ENCODE measurements around the gene HLA-DPB1. TPM values are rescaled to one million over a fixed set of nuclear protein-coding genes. Genes with fewer than 3 reads are reported as not detected.
"Not testable (repeated sequence)": the region's sequence is repeated elsewhere in the genome, so short reads cannot be mapped to it uniquely, and the experiment has no call there.

Gene HLA-DPB1
- polyA plus RNA-seq (2013, experiment 1 of 2; ENCODE audit: insufficient read length), result 17.3 TPM
- polyA plus RNA-seq (2013, experiment 2 of 2; ENCODE audit: insufficient read length), result 7.3 TPM

DNA sequence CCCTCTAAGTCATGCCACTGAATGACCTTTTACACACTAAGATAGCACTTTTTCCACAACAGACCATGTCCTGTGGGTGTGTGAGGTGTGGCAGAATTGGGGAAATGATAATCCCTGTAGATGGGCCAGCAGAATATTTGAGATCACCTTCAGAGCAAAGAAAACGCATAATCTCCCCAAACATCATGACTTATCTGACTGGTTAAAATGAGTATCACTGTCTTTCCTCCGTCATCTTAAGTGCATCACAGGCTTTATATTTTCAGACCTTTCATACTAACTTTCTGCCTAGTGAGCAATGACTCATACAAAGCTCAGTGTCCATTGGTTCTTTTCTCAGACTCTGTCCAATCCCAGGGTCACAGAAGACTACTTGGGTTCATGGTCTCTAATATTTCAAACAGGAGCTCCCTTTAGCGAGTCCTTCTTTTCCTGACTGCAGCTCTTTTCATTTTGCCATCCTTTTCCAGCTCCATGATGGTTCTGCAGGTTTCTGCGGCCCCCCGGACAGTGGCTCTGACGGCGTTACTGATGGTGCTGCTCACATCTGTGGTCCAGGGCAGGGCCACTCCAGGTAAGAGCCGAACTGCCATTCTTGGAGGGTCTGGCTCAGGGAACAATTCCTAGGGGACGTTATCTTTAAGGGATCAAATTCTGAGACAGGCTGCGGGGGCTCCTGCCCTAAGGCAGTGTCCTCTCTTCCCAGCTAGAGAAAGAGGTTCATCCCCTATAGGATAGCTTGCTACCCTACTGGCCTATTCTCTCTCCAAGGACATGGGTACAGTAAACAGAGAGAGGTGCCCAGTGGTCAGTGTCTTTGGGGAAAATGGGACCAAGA, at the start of gene HLA-DPB1:
Gene HLA-DPB1, plus strand, starts transcription at position 423 of the 838 bp plus-strand sequence. Its CDS starts 52 bp downstream, at position 475.
- peak; percentile 65 for DNase-seq

DNA sequence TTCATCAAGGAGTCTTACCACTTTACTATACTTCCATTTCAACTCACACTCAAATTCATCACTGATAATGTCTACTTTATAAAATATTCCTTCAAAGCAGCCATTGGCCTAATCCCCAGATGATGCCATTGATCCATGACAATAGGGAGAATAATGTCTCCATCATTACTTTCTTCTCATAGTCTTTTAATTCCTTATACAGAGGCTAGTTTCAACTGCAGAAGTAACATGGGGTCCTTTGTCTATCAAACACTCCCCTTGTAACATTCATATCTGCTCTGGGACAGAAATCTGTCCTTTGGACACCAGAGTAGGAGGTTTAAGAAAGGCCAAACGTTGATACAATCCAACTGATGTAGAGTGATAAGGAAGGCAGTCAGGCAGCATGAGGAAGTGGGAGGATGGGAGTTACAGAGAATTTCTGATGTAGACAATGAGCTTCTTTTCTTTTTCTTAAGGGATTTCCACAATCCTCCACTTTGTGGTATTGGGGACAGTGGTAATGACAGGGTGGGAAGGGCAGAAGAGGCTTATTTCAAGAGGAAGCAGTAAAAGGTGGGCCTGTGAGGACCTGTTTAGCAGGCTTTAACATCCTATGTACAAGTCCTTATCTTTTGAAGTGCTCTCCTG, 47.5 kb upstream of the HLA-DPB1 start:
- DNase-seq, result no peak

DNA sequence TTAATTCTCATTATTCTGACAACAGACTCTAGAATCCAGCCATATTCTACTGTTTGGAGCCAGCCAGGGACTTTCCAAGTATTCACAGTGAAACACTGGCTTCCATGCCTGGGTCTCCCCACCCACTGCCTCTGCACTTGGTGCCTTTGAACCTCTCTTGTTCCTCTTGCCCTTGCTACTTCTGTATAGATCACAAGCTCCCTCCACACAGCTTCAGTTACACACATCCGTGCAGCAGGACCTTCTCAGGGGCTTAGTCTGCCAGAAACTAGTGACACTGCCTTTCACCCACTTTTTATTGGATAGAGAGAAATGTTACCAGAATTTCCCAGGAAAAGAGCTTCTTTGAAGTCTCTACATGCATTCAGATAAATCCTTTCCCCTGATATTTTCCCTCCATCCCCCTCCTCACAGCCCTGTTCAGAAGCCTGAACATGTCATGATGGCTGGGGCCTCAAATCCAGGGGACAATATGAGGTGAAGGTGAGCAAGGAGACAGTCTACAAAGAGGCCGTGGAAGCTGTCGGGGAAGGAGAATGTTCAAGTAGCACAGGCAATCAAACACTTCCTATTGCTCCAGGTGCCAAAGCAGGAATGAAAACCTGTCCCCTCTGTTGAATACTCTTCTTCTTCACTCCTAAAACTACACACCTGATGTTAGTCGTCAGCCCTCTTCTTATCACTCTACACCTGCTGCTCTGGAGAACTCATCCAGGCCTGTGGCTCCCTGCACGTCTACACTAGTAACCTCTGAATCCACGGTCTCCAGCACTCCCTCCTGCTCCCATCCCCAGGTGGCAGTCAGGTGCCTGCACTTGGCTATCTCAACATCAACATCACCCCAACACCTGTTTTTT, 46.2 kb upstream of the HLA-DPB1 start:
- no peak for DNase-seq

DNA sequence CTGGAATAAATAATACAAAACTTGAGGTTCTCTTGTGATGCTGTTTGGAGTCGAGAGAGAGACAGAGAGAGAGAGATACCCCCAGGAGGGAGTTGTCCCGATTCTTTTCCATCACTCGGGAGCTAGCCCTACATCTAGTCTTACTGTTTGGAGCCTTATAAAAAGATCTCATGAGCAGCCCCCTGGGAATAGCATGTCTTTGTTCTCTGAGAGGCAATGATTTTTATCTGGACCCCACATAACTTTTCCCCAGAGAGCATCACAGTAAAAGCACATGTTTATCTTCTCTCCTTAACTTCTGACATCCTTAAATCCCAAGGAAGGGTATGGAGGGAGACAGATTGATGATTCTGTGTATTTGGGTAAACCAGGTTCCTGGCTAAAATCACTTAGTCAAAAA, 45.5 kb upstream of the HLA-DPB1 start:
- DNase-seq, result no peak

DNA sequence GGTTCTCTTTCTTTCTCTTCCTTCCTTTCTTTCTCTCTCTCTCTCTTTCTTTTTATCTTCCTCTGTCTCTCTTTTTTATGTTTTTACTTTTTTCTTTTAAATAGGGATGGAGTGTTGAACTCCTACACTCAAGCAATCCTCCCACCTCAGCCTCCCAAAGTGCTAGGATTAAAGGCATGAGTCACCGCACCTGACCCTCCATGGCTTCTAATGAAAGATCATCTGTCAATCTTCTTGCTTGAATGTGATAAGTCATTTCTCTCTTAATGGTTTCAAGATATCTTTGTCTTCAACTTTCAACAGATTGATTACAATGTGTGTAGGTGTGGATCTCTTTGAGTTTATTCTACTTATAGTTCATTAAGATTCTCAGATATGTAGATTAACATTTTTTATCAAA, 41.2 kb upstream of the HLA-DPB1 start:
- no peak for DNase-seq

DNA sequence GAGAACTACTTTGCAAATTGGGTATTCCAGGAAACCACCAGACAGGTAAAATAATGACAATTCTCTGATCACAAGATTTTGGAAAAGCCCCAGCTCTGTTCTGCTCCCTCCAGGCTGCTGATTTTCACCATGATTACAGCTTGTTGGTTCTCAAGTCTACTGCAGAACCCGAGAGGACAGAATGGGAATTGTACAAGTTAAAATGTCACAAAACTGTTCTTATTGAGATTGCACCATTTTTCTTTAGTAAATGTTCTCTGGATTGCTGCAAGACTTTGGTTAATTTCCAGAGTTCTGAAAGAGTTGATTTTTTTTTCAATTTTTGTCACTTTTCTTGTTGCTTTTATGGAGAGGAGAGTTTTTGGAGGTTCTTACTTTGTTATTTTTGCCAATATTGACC, 39.3 kb upstream of the HLA-DPB1 start:
- DNase-seq, result no peak

DNA sequence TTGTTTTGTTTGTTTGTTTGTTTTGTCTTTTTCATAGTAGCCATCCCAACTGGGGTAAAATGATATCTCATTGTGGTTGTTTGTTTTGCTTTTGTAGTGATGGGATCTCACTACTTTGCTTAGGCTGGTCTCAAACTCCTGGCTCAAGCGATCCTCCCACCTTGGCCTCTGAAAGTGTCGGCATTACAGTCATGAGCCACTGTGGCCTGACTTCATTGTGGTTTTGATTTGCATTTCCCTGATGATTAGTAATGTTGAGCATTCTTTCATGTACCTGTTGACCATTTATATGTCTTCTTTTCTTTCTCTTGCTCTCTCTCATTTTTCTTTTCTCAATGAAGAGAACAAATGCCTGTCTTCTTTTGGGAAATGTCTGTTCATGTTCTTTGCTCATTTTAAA, 35.6 kb upstream of the HLA-DPB1 start:
- DNase-seq, result no peak

DNA sequence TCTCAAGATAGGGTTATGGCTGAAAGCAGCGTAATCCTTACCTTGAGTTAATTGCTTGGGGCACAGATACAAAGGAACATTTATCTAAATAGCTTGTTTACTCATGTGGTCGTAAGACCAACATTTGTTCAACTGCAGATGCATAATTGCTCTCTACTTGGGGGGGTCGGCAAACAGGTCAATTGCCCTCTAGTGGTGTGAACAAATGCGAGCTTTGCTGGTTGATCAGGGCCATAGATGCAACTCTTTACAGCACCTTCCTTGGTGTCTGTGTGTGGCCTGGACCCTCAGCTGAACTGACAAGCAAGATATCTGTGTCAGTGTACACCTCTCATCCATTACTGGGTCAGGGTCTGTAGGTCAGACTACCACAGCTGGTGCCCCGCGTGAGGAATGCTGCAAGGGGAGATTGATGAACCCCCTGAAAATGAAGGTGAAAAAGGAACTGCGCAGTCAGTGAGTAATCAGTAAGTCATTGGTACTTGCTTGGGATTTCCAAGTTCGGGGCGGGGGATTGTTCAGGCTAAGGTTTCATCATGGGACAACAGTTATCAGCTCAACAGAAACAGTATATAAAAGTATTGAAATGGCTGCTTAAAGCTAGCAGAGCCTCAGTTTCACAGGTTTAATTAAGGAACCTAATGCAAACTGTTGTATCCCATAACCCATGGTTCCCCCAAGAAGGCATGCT, 26.3 kb upstream of the HLA-DPB1 start:
- no peak for DNase-seq

DNA sequence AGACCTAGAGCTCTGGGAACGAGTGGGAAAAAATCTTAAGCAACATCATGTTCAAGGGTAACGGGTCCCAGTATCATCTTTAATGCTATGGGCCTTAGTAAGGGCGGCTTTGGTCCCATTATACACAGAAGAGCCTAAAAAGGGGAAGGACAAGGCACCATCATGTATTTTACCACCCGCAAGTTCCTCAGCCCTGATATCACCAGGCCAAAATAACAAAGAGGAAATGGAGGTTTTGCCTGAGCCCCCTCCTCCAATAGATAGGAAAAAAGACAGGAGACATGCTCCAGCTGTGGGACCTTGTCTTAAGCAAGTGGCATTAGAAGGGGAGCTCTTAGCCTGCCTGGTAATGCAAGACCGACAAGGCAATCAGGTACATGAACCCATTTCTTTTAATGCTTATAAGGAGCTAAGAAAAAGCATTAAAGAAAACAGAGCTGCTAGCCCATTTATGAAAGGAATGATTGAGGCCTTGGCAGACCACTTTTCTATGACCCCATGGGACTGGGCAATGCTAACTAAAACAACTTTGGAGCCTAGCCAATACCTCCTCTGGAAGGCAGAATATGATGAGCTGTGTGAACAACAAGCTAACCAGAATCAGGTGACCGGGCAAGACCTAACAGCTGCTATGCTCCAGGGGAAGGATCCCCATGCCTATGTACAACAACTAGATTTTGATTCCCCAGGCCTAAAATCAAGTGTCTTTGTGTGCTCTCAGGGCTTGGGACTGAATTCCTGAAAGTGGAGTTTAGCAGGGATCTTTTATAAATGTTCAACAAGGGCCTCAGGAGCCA, 25.6 kb upstream of the HLA-DPB1 start:
- no peak for DNase-seq

DNA sequence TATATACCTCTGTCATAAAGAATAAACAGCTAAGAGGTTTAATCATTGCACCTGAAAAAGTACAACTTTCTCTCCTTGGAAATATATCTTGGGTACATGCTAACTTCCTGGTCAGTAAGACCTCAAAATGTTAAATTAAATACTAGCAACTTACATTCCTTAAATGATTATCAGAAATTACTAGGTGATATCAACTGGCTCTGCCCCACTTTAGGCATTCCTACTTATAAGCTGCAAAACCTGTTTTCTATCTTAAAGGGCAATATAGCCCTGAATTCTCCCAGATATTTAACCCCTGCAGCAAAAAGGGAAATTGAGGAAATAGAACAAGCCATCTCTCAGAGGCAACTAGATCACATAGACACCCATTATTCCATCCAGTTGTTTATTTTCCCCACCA, 23.2 kb upstream of the HLA-DPB1 start:
- no peak for DNase-seq

DNA sequence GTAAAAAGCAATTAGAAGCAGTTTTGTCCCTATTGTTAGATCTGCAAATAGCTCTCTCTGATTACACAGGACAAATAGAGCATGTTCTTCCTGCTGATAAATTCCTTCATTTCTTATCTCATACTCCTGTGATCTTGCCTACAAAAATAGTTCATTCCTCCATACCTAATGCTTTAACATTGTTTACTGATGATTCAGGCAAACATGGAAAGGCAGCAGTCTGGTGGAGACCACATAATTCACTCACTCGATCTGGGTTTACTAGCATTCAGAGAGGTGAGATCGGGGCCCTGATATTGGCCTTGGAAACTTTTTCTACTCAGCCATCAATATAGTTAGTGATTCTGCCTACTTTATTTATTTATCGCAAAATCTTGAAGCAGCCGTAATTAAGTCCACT, 22.6 kb upstream of the HLA-DPB1 start:
- no peak for DNase-seq

DNA sequence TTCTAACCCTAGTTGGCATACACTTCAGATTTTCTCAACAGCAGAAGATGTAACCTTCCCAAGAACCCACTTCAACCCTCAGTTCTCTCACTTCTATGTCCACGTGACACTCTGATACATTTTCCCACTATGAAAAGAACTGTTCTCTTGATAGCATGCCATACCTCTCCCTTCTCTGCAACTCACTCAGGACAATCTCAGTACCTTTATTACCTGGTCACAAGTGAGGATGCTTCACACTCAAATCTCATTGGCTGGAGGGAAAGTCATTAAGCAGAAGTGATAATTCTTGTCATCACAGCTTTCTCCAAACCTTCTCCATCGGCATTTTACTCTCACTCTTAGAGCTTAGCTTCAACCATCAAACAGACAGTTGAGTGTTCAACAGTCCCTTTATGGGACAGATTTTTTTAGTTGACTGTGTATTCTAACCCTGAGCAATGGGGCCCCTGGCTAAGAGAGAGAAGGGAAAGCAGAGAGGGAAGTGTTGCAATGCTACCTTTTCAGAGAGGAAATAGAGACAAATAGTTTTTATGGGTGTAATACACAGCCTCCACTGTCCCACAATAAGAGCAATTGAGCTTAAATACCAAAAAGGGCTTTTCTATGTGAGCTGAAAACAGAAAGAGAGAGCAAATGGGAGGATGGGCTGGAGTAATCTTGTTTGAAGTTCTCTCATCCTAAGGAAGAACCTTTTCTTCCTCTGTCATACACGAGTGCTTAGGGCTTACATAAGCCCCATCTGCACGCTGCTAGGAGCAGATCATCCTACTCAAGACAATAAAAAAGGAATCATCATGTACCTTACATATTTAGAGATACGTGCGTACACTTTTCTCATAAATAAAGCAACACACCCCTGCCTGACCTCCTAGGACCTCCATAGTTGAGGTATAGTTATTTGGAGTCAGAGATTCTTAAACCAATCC, 18.3 kb upstream of the HLA-DPB1 start:
- DNase-seq, result no peak

DNA sequence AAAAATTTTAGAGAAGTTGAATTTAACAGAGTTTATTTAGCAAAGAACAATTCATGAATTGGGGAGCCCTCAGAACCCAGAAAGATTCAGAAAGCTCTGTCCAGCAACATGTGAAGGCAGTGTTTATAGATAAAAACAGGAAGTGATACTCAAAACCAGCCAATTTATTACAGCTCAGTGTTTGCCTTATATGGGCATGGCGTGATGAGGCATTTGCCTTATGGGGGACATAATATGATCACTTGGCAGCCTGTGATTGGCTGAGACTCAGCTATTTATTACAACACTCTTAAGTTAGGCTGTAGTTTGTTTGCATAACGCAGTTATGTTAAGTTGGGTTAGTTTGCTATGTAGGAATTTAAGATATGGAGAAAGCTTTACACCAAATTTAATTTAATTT, 13.8 kb upstream of the HLA-DPB1 start:
- DNase-seq, result peak; percentile 20

DNA sequence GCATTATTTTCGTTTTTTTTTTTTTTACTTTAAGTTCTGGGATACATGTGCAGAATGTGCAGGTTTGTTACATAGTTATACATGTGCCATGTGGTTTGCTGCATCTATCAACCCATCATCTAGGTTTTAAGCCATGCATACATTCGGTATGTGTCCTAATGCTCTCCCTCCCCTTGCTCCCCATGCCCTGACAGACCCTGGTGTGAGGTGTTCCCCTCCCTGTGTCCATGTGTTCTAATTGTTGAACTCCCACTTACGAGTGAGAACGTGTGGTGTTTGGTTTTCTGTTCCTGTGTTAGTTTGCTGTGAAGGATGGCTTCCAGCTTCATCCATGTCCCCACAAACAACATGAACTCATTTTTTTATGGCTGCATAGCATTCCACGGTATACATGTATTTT, 12.4 kb upstream of the HLA-DPB1 start:
- not testable (repeated sequence) for DNase-seq

DNA sequence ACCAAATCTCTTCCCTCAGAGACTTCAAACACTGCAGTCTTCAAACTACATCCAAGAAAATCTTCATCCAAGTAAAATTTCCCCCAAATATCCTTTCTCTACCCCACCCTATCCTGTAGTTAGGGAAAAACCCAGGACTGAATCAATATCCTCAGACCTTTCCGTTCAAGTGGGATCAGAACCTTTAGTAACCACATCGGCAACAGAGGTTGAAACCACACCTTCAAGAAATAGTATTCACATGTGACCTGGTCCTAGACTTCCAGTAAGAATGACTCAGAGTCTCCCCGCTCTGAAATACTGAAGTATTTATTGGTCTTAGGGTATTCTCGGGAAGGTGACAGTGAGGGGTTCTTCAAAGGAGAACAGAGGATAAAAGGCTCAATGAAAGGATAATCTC, 11.1 kb upstream of the HLA-DPB1 start:
- DNase-seq, result no peak

DNA sequence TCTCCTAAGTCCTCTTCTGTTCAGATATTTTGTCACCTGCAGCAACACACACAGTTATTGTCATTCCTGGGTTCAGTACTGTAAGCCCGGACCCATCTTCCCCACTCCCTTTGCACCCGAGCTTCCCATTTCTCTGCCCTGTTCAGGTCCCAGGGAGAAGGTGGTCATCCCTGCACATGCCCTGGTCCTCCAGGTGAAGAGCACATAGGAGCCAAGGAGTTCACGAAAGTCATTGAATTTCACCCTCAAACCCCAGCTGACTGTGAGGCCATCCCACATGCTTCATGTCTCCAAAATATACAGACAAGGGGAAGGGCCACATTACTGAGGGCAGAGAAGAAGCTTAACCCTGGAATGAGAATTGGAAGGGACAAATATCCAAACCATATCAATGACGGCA, 10.5 kb upstream of the HLA-DPB1 start:
- DNase-seq, result no peak

DNA sequence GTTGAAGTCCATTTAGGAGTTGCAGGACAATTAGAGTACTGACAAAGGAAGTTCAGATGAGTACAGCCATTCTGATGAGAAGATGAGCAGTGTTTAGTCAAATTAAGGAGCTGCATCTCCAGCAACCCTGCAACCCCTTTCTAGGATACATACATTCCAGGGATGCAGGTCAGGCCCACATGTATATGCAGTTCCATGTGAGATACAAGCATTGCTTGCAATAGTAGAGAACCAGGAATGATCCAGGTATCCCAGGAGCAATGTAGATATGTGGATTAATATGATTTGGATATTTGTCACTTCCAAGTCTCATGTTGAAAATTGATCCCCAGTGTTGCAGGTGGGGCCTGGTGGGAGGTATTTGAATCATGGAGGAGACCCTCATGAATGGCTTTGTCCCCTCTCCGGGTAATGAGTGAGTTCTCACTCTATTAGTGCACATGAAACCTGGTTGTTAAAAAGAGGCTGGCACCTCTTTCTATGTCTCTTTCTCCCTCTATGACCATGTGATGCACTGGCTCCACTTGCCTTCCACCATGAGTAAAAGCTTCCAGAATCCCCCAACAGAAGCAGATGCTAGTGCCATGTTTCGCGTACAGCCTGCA, 8.8 kb upstream of the HLA-DPB1 start:
- no peak for DNase-seq

DNA sequence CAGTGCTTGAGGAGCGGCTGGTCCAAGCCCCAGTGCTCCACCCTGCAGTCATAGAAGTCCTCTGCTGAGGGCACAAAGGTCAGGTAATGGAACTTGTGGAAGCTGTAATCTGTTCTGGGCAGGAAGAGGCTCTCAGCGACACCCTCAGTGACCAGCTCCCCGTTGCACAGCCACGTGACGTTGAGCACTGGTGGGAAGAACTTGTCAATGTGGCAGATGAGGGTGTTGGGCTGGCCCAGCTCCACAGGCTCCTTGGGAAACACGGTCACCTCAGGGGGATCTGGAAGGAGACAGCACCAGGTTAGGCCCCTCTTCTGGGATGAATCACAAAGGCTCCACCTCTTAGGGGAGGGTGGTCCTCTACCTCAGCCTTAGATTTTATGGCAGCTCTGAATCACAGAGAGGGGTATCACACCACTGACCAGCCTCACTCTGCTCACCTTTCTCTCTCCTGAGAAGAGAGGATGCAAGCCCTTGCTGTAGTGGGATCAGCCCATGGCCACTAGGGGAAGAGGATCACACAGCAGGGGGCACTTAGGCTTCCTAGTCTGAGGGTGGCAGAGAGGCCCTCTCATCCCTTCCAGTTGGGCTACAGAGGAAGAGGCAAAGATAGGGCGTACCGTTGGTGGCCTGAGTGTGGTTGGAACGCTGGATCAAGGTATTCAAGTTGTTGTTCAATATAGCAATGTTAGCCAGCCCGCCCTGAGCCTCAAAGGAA, 6.6 kb upstream of the HLA-DPB1 start:
- no peak for DNase-seq

DNA sequence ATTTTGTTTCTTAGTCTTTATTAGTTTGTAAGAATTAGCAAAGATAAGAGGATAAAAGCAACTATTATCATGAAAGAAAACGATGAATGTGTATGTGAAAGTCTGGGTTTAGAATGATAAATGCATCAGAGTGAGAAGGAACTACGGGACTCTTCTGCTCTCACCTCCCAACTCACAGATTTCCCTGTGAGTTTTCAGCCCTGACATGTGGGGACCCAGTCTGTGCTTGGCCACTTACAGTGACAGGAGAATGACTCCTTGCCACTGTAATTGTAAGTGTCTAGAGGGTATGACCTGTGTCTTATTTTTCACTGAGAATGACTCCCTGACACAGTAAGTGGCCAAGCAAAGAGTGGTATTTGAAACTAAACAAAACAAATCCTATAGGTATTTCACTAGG, 4.9 kb upstream of the HLA-DPB1 start:
- no peak for DNase-seq
